RPMI7951 (cell line): ENCODE measurements around the gene TAB2. TPM values are rescaled to one million over a fixed set of nuclear protein-coding genes. Genes with fewer than 3 reads are reported as not detected.

Source experiments
- DNase-seq: peaks from one replicate; pipeline ENCODE4 v3.0.0-alpha.2; 2012; ENCODE audit warnings: low read depth
- total RNA-seq: library from RNA; depleted of rRNA; stranded (reverse); fragments of >200 nt; shearing (Covaris generic); gene quantifications from 2 replicates; pipeline ENCODE4 v1.2.3, GENCODE V29; 2014

TAB2 gene
- total RNA-seq, 1 experiment from 2014 or later = 46.7 TPM

GRCh38 chr6:149372062-149372461, 54.5 kb downstream of the TAB2 start:
- DNase-seq = no peak

GRCh38 chr6:149373511-149373910, 56.0 kb downstream of the TAB2 start:
- DNase-seq = no peak

GRCh38 chr6:149379977-149380376, 62.5 kb downstream of the TAB2 start:
- DNase-seq = no peak

GRCh38 chr6:149380523-149380922, 63.0 kb downstream of the TAB2 start:
- DNase-seq = no peak

GRCh38 chr6:149383371-149383770, 65.9 kb downstream of the TAB2 start:
- DNase-seq = no peak

GRCh38 chr6:149384464-149384863, 67.0 kb downstream of the TAB2 start:
- no peak for DNase-seq

- DNase-seq = no peak
Measured at GRCh38 chr6:149385998-149386646, 68.6 kb downstream of the TAB2 start.

- DNase-seq = no peak
Measured at GRCh38 chr6:149387779-149388512, 70.4 kb downstream of the TAB2 start.

- DNase-seq = peak; percentile 29
Measured at GRCh38 chr6:149389509-149390297, 72.2 kb downstream of the TAB2 start.

- DNase-seq = no peak
Measured at GRCh38 chr6:149392093-149392492, 74.6 kb downstream of the TAB2 start.

- DNase-seq = no peak
Measured at GRCh38 chr6:149392535-149392934, 75.0 kb downstream of the TAB2 start.

- DNase-seq = no peak
Measured at GRCh38 chr6:149393002-149393679, 75.6 kb downstream of the TAB2 start.

GRCh38 chr6:149395185-149395584, 77.7 kb downstream of the TAB2 start:
- DNase-seq = no peak

- DNase-seq = no peak
Measured at GRCh38 chr6:149397384-149397783, 79.9 kb downstream of the TAB2 start.

GRCh38 chr6:149400050-149400449, 82.5 kb downstream of the TAB2 start, which contains the start of gene SUMO4:
TSS of gene SUMO4 (plus strand) at chr6:149400262. CDS start at chr6:149400392, 130 bp downstream.
- DNase-seq = no peak

GRCh38 chr6:149403534-149403933, 86.0 kb downstream of the TAB2 start:
- no peak for DNase-seq

GRCh38 chr6:149405823-149406765, 88.6 kb downstream of the TAB2 start:
- DNase-seq = no peak

- DNase-seq = no peak
Measured at GRCh38 chr6:149409617-149410016, 92.1 kb downstream of the TAB2 start.

- no peak for DNase-seq
Measured at GRCh38 chr6:149410557-149410956, 93.0 kb downstream of the TAB2 start.

- DNase-seq = no peak
Measured at GRCh38 chr6:149414009-149414408, 96.5 kb downstream of the TAB2 start.

- no peak for DNase-seq
Measured at GRCh38 chr6:149414821-149415220, 97.3 kb downstream of the TAB2 start.
